Activated naive CD4-positive, alpha-beta T cell (primary cell): ENCODE results near the gene MAST4.

Experiments
- DNase-seq, 4 experiments: peaks; one replicate each; lab custom pipeline; 2025; lab: John Stamatoyannopoulos, UW

The MAST4 gene

DNA sequence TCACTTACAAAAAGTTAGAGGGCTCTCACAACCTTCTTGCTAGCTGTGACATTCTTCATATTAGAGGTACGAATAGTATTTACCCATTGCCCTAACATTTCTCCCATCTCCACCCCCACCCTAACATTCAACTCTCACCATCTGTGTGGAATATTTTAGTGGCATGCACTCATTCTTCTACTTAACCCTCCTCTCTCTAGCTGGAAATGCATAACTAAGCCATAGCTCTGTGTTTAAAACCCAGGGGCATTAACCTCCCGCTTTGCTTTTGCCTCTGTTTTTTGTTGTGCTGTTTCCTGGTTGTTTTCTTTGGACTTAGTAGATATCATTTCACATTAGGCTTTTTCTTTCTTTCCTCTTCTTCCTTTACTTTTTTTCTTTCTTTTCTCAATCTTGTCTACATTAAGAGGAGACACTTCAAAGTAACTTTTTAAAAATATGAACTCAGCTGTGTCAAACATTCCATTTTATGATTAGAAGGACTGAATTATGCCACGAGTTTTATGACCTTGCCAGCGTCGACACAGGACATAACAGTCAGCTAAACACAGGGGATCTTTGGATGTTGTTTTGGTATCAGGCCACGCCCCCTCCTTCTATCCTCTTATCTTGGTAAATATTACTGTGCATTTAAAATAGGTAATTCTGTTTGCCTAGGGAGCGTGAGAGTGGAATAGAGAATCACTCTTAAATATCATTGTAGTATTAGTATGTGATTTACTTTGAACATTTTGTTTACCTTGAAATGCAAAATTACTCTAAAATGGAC, 364.4 kb downstream of the MAST4 start:
- DNase-seq: no peak

- no peak for DNase-seq
Measured at GRCh38 chr5:66963559-66963971, 367.4 kb downstream of the MAST4 start.

DNA sequence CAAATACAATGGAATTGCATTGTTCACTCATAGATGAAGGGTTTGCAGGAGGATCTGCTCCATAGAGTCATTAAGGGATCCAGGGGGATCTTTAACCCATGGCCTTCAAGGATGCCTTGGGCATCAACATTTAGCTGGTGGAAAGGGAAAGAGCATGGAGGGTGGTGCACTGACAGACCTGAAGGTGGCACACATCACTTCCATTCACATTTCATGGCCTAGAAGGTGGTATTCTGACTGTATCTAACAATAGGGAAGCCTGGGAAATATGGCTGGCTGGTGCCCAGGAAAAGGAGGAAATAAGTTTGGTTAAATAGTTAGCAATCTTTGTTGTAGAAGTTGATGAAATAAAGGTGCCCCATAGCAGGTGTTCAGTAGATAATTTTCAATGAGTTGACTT, 370.2 kb downstream of the MAST4 start:
- DNase-seq: no peak

- no peak for DNase-seq
Measured at GRCh38 chr5:66967102-66967501, 370.9 kb downstream of the MAST4 start.

GRCh38 chr5:66967826-66968262, 371.7 kb downstream of the MAST4 start:
- DNase-seq: no peak

DNA sequence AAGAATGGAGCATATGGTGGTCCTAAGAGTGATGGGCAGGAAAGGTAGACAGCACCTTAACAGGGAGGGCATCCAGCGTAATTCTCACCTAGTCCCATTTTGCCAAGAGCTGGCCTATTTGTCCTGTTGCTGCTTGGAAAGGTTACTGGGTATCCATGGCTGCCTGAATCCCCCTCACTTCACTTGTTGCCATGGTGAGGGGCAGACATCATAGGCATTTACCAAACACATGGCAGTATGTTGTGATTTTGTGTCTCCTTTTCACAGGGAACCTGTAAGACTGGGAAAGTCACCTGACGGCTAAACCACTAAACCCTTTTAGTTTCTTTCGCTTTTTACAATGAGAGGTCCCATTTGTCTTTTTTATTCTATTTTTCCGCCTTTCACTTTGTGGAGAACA, 373.3 kb downstream of the MAST4 start:
- DNase-seq: no peak

- no peak for DNase-seq
Measured at GRCh38 chr5:66969963-66970362, 373.8 kb downstream of the MAST4 start.

DNA sequence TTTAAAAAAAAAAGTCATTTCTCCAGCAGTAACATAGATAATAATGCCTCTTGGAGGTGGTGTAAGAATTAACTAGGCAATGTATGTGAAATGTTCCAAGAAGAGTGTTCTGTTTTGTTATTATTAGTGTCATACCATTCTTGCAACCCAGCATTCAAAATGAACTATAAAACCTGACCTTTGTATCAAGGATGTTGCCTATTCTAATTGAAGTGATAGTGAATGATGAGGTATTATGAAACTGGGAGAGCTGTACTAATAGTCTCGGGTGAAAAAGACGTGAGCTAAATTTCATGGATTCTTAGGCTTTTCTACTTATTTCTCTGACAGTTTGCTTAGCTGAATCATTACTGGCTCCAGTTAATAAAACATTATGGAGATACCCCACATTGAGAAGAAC, 375.8 kb downstream of the MAST4 start:
- no peak for DNase-seq

GRCh38 chr5:66974256-66974655, 378.1 kb downstream of the MAST4 start:
- DNase-seq: no peak

DNA sequence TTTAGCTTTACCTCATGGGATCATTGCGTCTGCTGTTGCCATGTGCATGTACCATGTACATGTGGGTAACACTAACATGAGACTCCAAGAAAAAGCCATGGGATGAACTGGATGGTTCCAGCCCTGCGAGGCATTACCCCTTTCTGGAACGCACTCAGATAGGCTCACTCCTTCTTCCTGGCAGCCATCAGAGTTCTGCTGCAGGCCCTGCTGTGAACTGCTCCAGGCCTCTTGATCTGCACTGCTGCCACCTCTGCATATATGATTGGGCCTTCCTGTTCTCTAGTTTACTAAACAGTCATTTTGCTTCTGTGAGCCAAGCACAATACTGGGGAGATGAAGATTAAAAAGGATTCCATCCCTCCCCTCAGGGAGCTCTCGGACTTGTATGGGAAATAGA, 379.9 kb downstream of the MAST4 start:
- no peak for DNase-seq

- no peak for DNase-seq
Measured at GRCh38 chr5:66979738-66980137, 383.5 kb downstream of the MAST4 start.

GRCh38 chr5:66981266-66982055, 385.3 kb downstream of the MAST4 start:
- no peak for DNase-seq

DNA sequence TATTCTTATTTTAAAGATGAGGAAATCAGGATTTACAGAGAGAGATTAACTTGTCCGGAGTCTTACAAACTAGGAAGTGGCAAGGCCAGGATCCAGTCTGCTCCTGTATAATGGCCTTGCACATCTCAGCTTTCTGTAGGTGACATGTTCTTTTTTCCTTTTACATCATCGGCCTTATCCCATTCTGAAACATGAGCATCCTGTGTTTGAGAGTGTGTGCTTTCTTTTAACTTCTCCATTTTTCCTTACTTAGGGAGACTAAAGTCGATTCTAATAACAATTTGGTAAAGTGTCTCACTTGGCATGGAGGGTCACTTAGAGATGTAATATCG, 385.8 kb downstream of the MAST4 start:
- DNase-seq: no peak

- no peak for DNase-seq
Measured at GRCh38 chr5:66982470-66982869, 386.3 kb downstream of the MAST4 start.

DNA sequence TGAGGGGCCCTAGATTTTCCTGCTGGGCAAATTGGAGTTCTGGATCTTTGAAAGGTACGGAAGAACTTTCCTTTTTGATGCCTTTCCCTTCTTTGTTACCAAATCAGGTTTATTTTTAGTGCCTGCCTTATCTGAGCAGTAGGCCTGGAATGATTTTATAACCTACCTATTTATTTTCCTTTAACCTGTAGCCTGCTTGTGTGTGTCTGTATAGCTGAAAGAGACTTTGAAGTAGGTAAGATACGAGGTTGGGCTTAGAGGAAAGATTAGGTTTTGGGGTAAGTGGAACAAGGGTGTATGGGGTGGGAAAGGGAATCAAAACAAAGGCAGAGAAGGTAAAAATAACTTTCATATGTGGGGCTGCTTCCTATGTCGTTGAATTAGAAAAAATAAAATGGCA, 389.2 kb downstream of the MAST4 start:
- DNase-seq: no peak

GRCh38 chr5:66986009-66986408, 389.8 kb downstream of the MAST4 start:
- no peak for DNase-seq

GRCh38 chr5:66986534-66986933, 390.3 kb downstream of the MAST4 start:
- no peak for DNase-seq

DNA sequence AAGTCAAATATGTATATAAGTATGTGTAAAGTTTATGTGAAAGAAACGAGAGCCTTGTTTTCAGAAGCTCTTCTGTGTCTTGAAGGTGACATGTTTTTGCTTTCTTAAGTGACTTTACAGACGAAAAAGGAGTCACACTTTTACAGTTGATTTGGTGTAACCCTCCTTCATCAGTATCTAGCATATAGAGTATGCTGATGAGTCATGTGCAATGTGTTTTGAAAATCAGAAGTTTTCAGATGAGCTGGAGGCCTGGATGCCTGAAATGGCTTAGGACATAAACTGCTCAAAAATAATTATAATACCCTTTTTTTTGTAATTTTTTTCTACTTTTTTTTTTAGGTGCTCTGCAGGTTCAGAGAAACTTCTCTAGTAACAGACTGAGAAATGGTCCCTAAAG, 390.9 kb downstream of the MAST4 start:
- no peak for DNase-seq

- no peak for DNase-seq
Measured at GRCh38 chr5:66987540-66987939, 391.3 kb downstream of the MAST4 start.

- DNase-seq: no peak
Measured at GRCh38 chr5:66987949-66988838, 392.0 kb downstream of the MAST4 start.

DNA sequence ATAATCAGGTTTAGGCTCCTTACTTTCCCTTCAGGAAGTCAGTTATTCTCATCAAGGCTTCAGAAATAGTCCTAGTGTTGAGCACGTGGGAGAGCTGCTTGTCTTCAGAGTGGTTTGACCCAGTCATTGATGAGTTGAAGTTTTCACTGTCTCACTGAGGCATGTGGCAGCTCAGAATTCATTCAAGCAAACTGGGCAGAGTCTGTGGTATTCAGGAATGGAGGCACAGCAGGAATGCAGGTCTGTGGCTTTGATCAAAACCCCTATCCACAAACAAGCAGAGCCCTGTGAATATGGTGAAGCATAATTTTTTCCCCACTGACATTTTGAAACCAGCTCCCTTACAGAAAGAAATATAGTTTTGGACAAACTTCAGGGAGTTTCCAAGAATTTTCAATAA, 393.1 kb downstream of the MAST4 start:
- DNase-seq: no peak

DNA sequence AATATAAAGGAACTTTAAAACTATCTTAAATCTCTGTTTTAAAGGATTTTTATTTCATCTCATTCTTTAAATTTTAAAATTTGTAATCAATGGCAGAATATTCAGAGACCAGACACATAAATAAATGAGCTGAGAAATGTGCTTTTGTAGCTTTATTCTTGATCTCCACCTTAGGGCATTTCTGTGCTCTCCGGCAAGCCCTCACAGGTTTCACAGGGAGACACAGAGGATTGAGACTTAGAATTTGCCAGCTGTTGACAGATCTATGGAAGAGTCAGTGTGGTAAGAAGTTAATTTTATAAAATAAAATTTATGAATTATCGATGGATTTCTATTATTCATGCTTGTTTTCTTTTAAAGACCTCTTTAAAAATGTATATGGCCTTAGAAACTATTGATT, 393.6 kb downstream of the MAST4 start:
- no peak for DNase-seq

GRCh38 chr5:66991746-66992145, 395.6 kb downstream of the MAST4 start:
- no peak for DNase-seq
